ENCODE data around the gene CAMTA1.

- TF ChIP-seq CTCF (IDR thresholded peaks at IDR 0.05) (no peak), POLR2A (IDR thresholded peaks at IDR 0.05) (no peak), POLR2AphosphoS5 (IDR thresholded peaks at IDR 0.05; ENCODE audit: insufficient read depth in 1 of 2, low read depth in 1 of 2) (no peak)
Observed at GRCh38 chr1:7690496-7691182, 905.4 kb downstream of the CAMTA1 start.
